Uterus (tissue), 4 donors: ENCODE results near the gene GPR162. TPM values are rescaled to one million over a fixed set of nuclear protein-coding genes. Genes with fewer than 3 reads are reported as not detected.

Experiments used
- DNase-seq, 2 donors: peaks; one replicate each; pipeline ENCODE4 v3.0.0-alpha.2; 2019 to 2020
- H3K27ac ChIP-seq, 2 donors: fragments of 200-600 bp; sonication (generic); 1 replicate in 1 of 2; 2 replicates in 1 of 2; pipeline ENCODE4 v1.5.1; 2016 to 2018
- H3K27me3 ChIP-seq, 2 donors: fragments of 200-600 bp; sonication (generic); one replicate each; pipeline ENCODE4 v1.5.1; 2018 to 2019; ENCODE audit warnings: control low read depth in 1 of 2
- H3K36me3 ChIP-seq, 2 donors: fragments of 200-600 bp; sonication (generic); one replicate each; pipeline ENCODE4 v1.5.1; 2019; ENCODE audit warnings: control low read depth in 1 of 2
- H3K4me1 ChIP-seq, 2 donors: fragments of 200-600 bp; sonication (generic); one replicate each; pipeline ENCODE4 v1.5.1; 2018 to 2019; ENCODE audit warnings: control low read depth in 1 of 2
- H3K4me3 ChIP-seq, 2 donors: fragments of 200-600 bp; sonication (generic); 1 replicate in 1 of 2; 2 replicates in 1 of 2; pipeline ENCODE4 v1.5.1; 2018 to 2019; ENCODE audit warnings: mild to moderate bottlenecking in 1 of 2
- H3K9me3 ChIP-seq, 2 donors: fragments of 200-600 bp; sonication (generic); one replicate each; pipeline ENCODE4 v1.5.1; 2019; ENCODE audit warnings: control low read depth in 1 of 2
- POLR2A ChIP-seq, 2 donors: fragments of 450-650 bp; IDR thresholded peaks; one replicate each; pipeline ENCODE4 v1.6.1; 2016; ENCODE audit warnings: antibody characterized with exemption in 2 of 2, mild to moderate bottlenecking in 1 of 2, moderate library complexity in 1 of 2
- intact Hi-C: fragments of 100-400 bp; cut with DNase I; formaldehyde crosslinking; loops from one replicate; pipeline ENCODE4 v1.15.1; 2023; ENCODE audit warnings: low total_unique reads
- total RNA-seq, 4 donors: library from RNA; depleted of rRNA in 3 of 4; stranded (reverse); fragments of >200 nt in 3 of 4; gene quantifications; one replicate each; pipeline versions ENCODE4 v1.1.0 to v1.2.4, GENCODE V29; 2014 to 2023
- TF ChIP-seq, protein P1 (sequence below), 4 experiments: fragments of 200-600 bp in 2 of 4; fragments of 450-650 bp in 2 of 4; sonication (generic) in 2 of 4; IDR thresholded peaks; one replicate each; pipeline ENCODE4 v1.5.1; 2016 to 2019; ENCODE audit warnings: antibody characterized with exemption in 4 of 4, mild to moderate bottlenecking in 2 of 4, moderate library complexity in 1 of 4
- donor health status: DM: yes; HTN: yes; CAD: no.

GPR162 gene
- total RNA-seq, 4 donors from 2014 or later, result 0.29 to 23.1 (median 3.4) TPM

- no peak for TF ChIP-seq POLR2A (IDR thresholded peaks at IDR 0.05)
- TF ChIP-seq, protein P1, sequence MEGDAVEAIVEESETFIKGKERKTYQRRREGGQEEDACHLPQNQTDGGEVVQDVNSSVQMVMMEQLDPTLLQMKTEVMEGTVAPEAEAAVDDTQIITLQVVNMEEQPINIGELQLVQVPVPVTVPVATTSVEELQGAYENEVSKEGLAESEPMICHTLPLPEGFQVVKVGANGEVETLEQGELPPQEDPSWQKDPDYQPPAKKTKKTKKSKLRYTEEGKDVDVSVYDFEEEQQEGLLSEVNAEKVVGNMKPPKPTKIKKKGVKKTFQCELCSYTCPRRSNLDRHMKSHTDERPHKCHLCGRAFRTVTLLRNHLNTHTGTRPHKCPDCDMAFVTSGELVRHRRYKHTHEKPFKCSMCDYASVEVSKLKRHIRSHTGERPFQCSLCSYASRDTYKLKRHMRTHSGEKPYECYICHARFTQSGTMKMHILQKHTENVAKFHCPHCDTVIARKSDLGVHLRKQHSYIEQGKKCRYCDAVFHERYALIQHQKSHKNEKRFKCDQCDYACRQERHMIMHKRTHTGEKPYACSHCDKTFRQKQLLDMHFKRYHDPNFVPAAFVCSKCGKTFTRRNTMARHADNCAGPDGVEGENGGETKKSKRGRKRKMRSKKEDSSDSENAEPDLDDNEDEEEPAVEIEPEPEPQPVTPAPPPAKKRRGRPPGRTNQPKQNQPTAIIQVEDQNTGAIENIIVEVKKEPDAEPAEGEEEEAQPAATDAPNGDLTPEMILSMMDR (IDR thresholded peaks at IDR 0.05), result no peak
- intact Hi-C loops, result no loop called here
- Histone ChIP-seq H3K4me1 (no peaks in the 10 kb centered on the region), H3K27me3 (no peaks in the 10 kb centered on the region), H3K27ac (no peak overlapping the region), H3K4me3 (no peak overlapping the region), H3K9me3 (no peaks in the 10 kb centered on the region), H3K36me3 (no peaks in the 10 kb centered on the region)
- no peak for DNase-seq
Measured at GRCh38 chr12:6810758-6811157, 10.9 kb upstream of the GPR162 start.

DNA sequence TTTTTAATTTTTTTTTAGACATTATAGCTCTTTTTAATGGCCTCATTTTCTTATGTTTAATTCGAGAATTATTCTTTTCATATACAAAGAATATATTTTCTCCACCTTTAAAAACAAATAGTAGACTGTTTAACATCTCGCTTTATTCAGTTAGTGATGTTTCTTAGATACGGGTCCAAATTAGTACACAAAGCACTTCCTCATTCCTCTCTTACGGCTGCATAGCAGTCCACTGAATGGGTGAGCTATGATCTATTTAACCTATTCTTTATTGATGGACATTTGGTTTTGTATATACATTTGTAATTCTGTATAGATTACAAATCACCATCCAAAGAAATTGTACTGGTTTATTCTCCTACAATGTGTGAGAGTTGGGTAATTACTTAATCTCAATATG is 8.3 kb upstream of the GPR162 start:
- DNase-seq, result no peak
- intact Hi-C loops, result no loop called here
- Histone ChIP-seq H3K27me3 (no peaks in the 10 kb centered on the region), H3K4me1 (no peaks in the 10 kb centered on the region), H3K9me3 (no peaks in the 10 kb centered on the region), H3K4me3 (no peak overlapping the region), H3K36me3 (no peaks in the 10 kb centered on the region), H3K27ac (no peak overlapping the region)
- no peak for TF ChIP-seq POLR2A (IDR thresholded peaks at IDR 0.05)
- TF ChIP-seq, protein P1 (IDR thresholded peaks at IDR 0.05), result no peak

DNA sequence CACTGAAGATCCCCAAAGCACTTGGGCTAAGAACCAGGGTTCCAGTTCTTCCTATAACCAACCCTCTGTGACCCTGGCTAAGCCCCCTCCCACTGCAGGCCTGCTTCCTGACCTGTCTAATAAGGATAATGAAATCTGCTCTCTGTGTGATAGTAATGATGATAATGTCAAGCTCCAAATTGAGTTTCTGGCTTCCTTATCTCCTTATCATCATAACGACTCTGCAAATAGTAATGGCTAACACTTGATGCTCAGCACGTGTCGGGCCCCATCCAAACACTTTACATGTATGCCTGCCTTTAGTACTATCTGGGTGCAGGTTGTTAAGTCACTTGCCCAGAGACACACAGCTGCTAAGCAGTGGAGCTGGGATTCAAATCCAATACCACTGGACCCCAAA is 5.0 kb upstream of the GPR162 start:
- intact Hi-C loops, result no loop called here
- no peak for TF ChIP-seq POLR2A (IDR thresholded peaks at IDR 0.05)
- TF ChIP-seq, protein P1 (IDR thresholded peaks at IDR 0.05), result no peak
- no peak for DNase-seq

DNA sequence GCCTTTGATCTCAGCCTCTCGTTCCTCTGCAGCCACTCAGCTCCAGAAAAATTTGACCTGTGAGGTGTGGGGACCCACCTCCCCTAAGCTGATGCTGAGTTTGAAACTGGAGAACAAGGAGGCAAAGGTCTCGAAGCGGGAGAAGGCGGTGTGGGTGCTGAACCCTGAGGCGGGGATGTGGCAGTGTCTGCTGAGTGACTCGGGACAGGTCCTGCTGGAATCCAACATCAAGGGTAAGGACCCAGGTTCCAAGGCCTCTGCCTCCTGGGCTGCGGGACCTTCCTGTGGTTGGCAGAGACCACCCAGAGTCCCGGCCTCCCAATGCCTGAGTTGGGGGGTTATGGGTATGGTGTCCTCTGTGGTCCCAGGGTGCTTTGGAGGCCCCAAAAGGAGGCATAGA is 4.5 kb upstream of the GPR162 start:
- no peak for TF ChIP-seq POLR2A (IDR thresholded peaks at IDR 0.05)
- TF ChIP-seq, protein P1 (IDR thresholded peaks at IDR 0.05), result no peak

More for the DNA sequence above, 5.0 kb upstream of the GPR162 start:
- no peaks in the 10 kb centered on the region for H3K9me3 ChIP-seq
- no peaks in the 10 kb centered on the region for H3K36me3 ChIP-seq
- no peaks in the 10 kb centered on the region for H3K27me3 ChIP-seq
- no peak overlapping the region for H3K27ac ChIP-seq
- H3K4me3 ChIP-seq, result no peak overlapping the region
- H3K4me1 ChIP-seq, result no peaks in the 10 kb centered on the region

GRCh38 chr12:6817662-6818157 is 3.9 kb upstream of the GPR162 start:
- TF ChIP-seq, protein P1 (IDR thresholded peaks at IDR 0.05), result no peak
- no peak for TF ChIP-seq POLR2A (IDR thresholded peaks at IDR 0.05)
- intact Hi-C loops, result no loop called here
- no peaks in the 10 kb centered on the region for H3K9me3 ChIP-seq

More for the DNA sequence above, 4.5 kb upstream of the GPR162 start:
- H3K4me1 ChIP-seq, result no peaks in the 10 kb centered on the region
- DNase-seq, result no peak
- H3K36me3 ChIP-seq, result no peaks in the 10 kb centered on the region
- H3K4me3 ChIP-seq, result no peak overlapping the region
- no peak overlapping the region for H3K27ac ChIP-seq
- intact Hi-C loops, result no loop called here
- H3K9me3 ChIP-seq, result no peaks in the 10 kb centered on the region
- peaks cover 0 to 3% of the 10 kb centered on the region in 2 donors for H3K27me3 ChIP-seq

More at GRCh38 chr12:6817662-6818157, 3.9 kb upstream of the GPR162 start:
- Histone ChIP-seq H3K27ac (no peak overlapping the region), H3K27me3 (peaks cover 0 to 4% of the 10 kb centered on the region in 2 donors), H3K4me3 (no peak overlapping the region), H3K36me3 (no peaks in the 10 kb centered on the region), H3K4me1 (no peaks in the 10 kb centered on the region)
- DNase-seq, result no peak
